GM21529 (cell line): Measurements from ENCODE around the gene ADAP1.
"Not testable (repeated sequence)": the region's sequence is repeated elsewhere in the genome, so short reads cannot be mapped to it uniquely, and the experiment has no call there.

ENCODE experiments used
- ATAC-seq: cut with Tn5 transposase; IDR thresholded peaks from one replicate; pipeline ENCODE4 v1.9.1; 2021; ENCODE audit not compliant: unreplicated experiment

ADAP1 gene

DNA sequence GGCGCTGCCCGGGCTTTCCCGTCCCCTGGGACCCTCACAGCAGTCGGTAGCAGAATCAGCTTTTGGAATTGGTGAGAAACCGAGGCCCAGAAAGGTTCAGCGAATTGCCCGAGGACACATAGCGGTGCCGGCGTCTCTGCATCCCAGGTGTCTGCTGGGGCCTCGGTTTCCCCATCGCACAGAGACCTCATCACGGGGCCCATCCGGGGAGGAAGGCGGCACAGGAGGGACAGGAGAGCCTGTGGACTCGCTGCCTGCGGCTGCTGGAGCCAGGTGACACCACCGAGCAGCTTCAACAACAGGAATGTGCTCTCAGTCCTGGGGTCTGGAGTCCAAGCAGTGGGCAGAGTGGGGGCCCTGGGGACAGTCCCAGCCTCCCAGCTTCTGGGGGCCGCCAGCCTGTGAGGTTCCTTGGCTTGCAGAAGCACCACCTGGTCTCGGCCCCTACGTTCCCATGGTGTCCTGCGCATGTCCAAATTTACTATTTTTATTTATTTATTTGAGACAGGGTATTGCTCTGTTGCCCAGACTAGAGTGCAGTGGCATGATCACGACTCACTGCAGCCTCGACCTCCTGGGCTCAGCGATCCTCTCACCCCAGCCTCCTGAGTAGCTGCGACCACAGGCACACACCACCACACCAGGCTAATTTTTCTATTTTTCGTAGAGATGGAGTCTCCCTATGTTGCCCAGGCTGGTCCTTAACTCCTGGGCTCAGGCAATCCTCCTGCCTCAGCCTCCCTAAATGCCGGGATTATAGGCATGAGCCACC lies 21.4 kb upstream of the ADAP1 start:
- ATAC-seq: no peak

DNA sequence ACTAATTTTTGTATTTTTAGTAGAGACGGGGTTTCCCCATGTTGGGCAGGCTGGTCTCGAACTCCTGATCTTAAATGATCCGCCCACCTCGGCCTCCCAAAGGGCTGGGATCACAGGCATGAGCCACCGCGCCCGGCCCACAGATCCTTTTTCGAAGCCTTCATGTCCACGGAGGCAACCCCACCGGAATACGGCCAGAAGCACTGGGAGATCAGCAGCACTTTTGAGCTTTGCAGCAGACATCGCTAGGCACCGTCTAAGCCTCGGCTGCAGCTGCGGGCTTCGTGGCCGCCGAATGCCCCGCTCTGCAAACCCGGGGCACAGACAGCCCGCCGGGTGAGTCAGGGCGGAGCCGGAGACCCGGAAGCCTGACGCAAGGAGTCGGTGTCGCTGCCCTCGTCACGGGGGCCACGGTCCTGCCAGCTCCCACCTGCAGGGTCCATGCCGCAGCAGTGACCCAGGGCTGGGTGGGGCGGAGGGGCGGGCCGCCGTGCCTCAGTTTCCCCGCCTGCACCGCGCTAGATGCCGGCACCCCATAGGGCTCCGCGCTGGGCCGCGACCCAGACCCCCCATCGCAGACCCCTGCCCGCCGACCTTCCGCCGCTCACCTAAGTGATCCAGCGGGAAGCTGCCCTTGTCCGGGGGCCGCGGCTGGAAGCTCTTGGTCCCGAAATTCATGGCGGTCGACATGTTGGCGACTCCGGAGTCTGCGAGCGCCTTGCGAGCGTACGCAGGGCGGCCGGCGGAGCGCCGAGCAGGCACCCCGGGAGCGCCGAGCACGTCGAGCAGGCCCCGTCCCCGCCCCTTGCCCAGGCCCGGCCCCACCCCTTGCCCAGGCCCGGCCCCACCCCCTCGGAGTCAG lies 20.6 kb upstream of the ADAP1 start, which contains the start of gene COX19:
Gene COX19, minus strand, starts transcription at position 730 of the 862 bp plus-strand sequence. Its CDS starts 40 bp downstream, at position 690.
- ATAC-seq: peak; percentile 81

- ATAC-seq: no peak
These were observed 19.7 kb upstream of the ADAP1 start for GRCh38 chr7:974172-974571.

- no peak for ATAC-seq
These were observed 18.8 kb upstream of the ADAP1 start for GRCh38 chr7:973312-973711.

GRCh38 chr7:972676-973309 lies 18.3 kb upstream of the ADAP1 start:
- ATAC-seq: no peak

DNA sequence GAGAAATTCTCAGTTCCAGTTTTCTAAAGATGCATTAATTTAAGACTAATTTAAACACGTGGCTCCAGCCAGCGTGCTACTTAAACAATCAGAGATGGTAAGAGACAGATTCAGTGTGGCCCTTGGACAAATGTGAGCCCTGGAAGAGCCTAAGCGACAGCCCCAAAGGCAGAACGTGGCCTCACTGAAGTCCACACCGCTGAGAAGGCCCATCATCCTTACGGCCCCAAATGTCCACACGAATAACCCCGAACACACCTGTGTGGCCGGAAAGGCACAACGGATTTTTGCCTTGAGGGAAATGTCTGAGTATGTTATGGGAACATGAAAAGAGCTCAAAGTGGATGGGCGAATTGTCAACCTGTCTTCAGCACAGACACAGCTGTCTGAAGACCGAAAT lies 17.6 kb upstream of the ADAP1 start:
- ATAC-seq: no peak

GRCh38 chr7:970744-971143 lies 16.3 kb upstream of the ADAP1 start:
- ATAC-seq: no peak

DNA sequence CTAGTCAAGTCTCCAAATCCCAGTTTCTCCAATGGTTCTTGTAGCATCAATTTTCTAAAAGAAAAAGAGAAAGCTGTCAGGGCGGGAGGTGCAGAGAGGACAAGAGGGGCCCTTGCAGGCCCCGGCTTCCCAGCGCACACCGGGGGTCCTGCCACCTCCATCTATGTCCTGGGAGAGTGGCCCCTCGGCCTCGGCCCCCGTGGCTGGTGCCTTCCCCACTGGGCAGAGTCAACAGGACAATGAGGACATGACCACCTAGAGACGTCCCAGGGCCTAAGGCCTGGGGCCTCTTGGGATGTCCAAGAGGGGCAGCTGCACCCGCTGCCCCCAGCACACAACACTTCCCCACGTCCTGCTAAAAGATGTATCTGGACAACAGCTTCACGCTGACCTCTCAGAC lies 14.9 kb upstream of the ADAP1 start:
- ATAC-seq: no peak

- no peak for ATAC-seq
These were observed 14.0 kb upstream of the ADAP1 start for GRCh38 chr7:968205-969105.

- no peak for ATAC-seq
These were observed 13.0 kb upstream of the ADAP1 start for GRCh38 chr7:967361-968082.

DNA sequence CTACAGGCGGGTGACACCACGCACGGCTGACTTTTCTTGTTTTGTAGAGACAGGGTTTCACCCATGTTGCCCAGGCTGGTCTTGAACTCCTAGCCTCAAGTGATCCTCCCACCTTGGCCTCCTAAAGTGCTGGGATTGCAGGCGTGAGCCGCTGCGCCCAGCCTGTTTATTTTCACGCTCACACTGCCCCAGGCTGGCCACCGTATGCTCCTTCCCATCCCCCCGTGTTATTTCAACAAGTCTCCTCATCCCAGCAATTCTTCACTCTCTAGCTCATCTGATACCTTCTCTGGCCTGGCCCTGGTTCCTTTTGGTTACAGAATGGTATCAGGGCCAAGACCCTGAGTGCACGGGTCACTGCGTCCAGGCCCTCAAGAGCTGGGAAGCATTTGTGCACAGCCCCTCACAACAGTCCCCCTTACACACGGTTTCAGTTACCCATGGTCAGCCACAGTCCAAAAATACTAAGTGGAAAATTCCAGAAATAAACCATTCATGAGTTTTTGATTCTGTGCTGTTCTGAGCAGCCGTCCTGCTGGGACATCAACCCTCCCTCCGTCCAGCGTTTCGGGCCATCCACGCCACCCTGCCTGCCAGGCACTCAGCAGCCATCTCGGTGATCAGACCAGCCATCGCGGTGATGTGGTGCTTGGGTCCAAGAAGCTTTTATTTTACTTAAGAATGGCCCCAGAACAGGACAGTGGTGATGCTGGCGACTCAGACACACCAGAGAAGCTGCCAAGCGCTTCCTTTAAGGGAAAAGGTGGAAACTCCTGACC lies 12.0 kb upstream of the ADAP1 start:
- ATAC-seq: no peak

DNA sequence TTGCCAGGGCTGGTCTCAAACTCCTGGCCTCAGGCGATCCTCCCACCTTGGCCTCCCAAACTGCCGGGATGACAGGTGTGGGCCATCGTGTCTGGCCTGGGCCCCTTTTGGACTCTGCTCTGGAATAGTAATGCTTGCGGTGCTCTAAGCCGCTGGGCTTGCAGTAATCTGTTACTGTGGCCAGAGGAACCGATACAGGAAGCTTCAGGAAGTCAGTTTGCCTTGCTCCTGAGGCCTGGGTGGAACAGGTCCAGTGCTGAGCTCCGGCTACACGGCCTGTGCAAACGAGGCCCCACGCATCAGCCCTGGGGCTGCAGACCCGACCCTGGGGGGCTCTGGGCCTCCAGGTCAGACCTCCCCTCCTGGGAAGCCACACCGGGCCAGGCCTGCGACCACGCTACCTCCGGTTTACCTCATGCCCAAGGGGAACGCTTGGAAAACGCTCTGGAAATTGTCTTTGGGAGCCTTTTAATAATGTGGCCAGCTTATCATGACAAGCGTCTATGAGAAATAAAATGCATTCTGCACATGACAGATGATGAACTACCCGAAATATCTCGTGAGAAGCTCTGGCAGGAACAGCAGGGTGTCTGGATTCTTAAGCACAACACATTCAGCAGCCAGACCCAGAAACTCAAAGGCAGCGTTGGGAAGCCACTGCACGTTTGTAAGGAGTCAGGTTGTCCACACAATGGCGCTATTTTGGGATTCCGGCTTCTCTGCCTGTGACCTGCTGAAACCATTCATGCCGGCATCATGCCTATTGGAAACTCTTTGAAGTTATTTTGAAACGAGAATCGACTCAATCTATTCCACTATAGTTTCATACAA lies 10.1 kb upstream of the ADAP1 start:
- peak; percentile 37 for ATAC-seq

GRCh38 chr7:963236-964078 lies 9.0 kb upstream of the ADAP1 start:
- no peak for ATAC-seq

GRCh38 chr7:962401-963081 lies 8.1 kb upstream of the ADAP1 start:
- ATAC-seq: no peak

DNA sequence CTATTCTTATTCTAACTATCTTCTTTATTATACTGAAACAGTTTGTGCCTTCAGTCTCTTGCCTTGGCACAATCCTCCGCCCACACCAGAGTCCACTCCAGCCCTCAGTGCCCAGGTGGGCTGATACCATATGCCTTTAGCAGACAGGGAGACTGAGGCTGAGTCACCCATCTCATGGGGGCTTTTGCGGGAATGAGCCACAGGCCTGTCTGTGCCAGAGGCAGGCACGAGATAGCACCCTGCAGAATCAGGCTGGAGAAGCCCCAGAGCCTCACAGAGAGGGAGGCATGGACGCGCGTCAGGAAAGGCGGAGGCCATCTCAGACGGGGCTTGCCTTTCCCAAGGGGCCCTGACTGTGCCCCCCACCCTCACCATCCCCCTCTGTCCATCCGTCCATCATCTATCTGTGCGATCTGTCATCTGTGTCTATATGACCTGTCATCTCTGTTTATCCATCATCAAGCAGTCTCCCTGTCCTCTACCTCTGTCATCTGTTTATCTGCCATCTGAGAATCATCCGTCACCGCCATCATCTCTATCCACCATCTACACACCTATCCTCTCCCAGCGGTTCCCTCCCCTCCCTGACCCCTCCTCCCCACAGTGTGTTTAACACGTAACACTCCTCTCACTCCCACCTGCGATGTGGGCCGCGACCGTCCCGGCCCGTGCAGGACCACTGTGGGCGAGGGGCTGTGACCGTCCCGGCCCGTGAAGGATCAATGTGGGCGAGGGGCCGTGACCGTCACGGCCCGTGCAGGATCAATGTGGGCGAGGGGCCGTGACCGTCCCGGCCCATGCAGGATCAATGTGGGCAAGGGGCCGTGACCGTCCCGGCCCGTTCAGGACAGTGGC lies 7.3 kb upstream of the ADAP1 start:
- ATAC-seq: no peak

- ATAC-seq: not testable (repeated sequence)
These were observed 6.5 kb upstream of the ADAP1 start for GRCh38 chr7:960972-961371.
